Neuronal stem cell (in vitro differentiated cells): ENCODE data around the gene SSBP3.

Source experiments
- DNase-seq: peaks from one replicate; pipeline ENCODE4 v3.0.0-alpha.2; 2013; ENCODE audit warnings: low spot score
- H2AFZ ChIP-seq: one replicate; pipeline ENCODE4 v1.6.1; 2013; ENCODE audit warnings: mild to moderate bottlenecking, low read length, inconsistent platforms
- H2AK5ac ChIP-seq: 2 replicates; pipeline ENCODE4 v1.6.1; 2013; ENCODE audit warnings: low read depth, mild to moderate bottlenecking, inconsistent platforms, low read length, moderate library complexity, mixed read lengths
- H2BK120ac ChIP-seq: 2 replicates; pipeline ENCODE4 v1.6.1; 2013; ENCODE audit warnings: low read depth, mild to moderate bottlenecking, inconsistent platforms, low read length, moderate library complexity, mixed read lengths
- H2BK12ac ChIP-seq: one replicate; pipeline ENCODE4 v1.6.1; 2013; ENCODE audit warnings: low read length, inconsistent platforms
- H2BK15ac ChIP-seq: 2 replicates; pipeline ENCODE4 v1.6.1; 2013; ENCODE audit warnings: mild to moderate bottlenecking, low read length, inconsistent platforms, mixed read lengths
- H2BK5ac ChIP-seq: one replicate; pipeline ENCODE4 v1.6.1; 2013; ENCODE audit warnings: inconsistent platforms, mild to moderate bottlenecking, low read length, moderate library complexity
- H3K14ac ChIP-seq: one replicate; pipeline ENCODE4 v1.6.1; 2013; ENCODE audit warnings: low read length, inconsistent platforms
- H3K18ac ChIP-seq: 2 replicates; pipeline ENCODE4 v1.6.1; 2013; ENCODE audit warnings: low read length, inconsistent platforms
- H3K23ac ChIP-seq: 2 replicates; pipeline ENCODE4 v1.6.1; 2013; ENCODE audit warnings: low read depth, mild to moderate bottlenecking, mixed read lengths, low read length, inconsistent platforms; ENCODE audit not compliant: poor library complexity
- H3K27ac ChIP-seq: replicated peaks from 3 replicates; pipeline ENCODE4 v1.5.1; 2013; ENCODE audit warnings: low read length, inconsistent platforms
- H3K27me3 ChIP-seq, 3 experiments: 2 replicates each; pipeline ENCODE4 v1.6.1; 2013; ENCODE audit warnings: low read length in 3 of 3, mild to moderate bottlenecking in 2 of 3, inconsistent platforms in 1 of 3, low read depth in 1 of 3, mixed read lengths in 1 of 3, moderate library complexity in 1 of 3; ENCODE audit not compliant: control insufficient read depth in 3 of 3, insufficient read depth in 3 of 3
- H3K36me3 ChIP-seq, 2 donors: replicated peaks in 1 of 2; 2 replicates each; pipeline ENCODE4 v1.6.1; 2013; ENCODE audit warnings: low read length in 2 of 2; ENCODE audit not compliant: control insufficient read depth in 2 of 2, insufficient read depth in 2 of 2
- H3K4ac ChIP-seq: 2 replicates; pipeline ENCODE4 v1.6.1; 2013; ENCODE audit warnings: inconsistent platforms, mild to moderate bottlenecking, low read length, moderate library complexity
- H3K4me1 ChIP-seq, 2 donors: 1 replicate in 1 of 2; 2 replicates in 1 of 2; pipeline ENCODE4 v1.6.1; 2013; ENCODE audit warnings: low read length in 2 of 2, low read depth in 1 of 2; ENCODE audit not compliant: control insufficient read depth in 2 of 2, insufficient read depth in 1 of 2
- H3K4me2 ChIP-seq: one replicate; pipeline ENCODE4 v1.6.1; 2013; ENCODE audit warnings: mild to moderate bottlenecking, low read length, inconsistent platforms; ENCODE audit not compliant: insufficient read depth, poor library complexity, severe bottlenecking
- H3K4me3 ChIP-seq, 2 donors: 2 replicates each; pipeline ENCODE4 v1.5.1; 2013; ENCODE audit warnings: low read length in 2 of 2, mild to moderate bottlenecking in 2 of 2, inconsistent platforms in 1 of 2, moderate library complexity in 1 of 2
- H3K79me1 ChIP-seq: one replicate; pipeline ENCODE4 v1.6.1; 2013; ENCODE audit warnings: low read depth, mild to moderate bottlenecking, inconsistent platforms, low read length, moderate library complexity
- H3K9ac ChIP-seq: one replicate; pipeline ENCODE4 v1.6.1; 2013; ENCODE audit warnings: mild to moderate bottlenecking, low read depth, low read length, inconsistent platforms; ENCODE audit not compliant: poor library complexity
- H3K9me3 ChIP-seq, 2 donors: replicated peaks in 1 of 2; 2 replicates each; pipeline versions ENCODE3 to v1.6.1; 2013; ENCODE audit warnings: low read length in 2 of 2, mild to moderate bottlenecking in 2 of 2, inconsistent platforms in 1 of 2, low read depth in 1 of 2, mixed read lengths in 1 of 2, moderate library complexity in 1 of 2; ENCODE audit not compliant: control insufficient read depth in 2 of 2, insufficient read depth in 1 of 2
- H4K8ac ChIP-seq: one replicate; pipeline ENCODE4 v1.6.1; 2013; ENCODE audit warnings: low read depth, mild to moderate bottlenecking, inconsistent platforms, low read length, moderate library complexity
- H4K91ac ChIP-seq: one replicate; pipeline ENCODE4 v1.6.1; 2013; ENCODE audit warnings: low read length, low read depth, mild to moderate bottlenecking, inconsistent platforms; ENCODE audit not compliant: poor library complexity
- WGBS, 2 donors: extraction: QIAGEN DNeasy Blood & Tissue Kit; methylation state at CpG; one replicate each; pipeline ENCODE4 v1.1.7; 2013; ENCODE audit warnings: missing lambda C conversion rate in 2 of 2, mixed read lengths in 1 of 2; ENCODE audit not compliant: insufficient read length in 2 of 2, insufficient replicate concordance in 1 of 2; ENCODE audit errors: extremely low coverage in 2 of 2; 5-methylcytosine and 5-hydroxymethylcytosine counted together

Gene SSBP3

DNA sequence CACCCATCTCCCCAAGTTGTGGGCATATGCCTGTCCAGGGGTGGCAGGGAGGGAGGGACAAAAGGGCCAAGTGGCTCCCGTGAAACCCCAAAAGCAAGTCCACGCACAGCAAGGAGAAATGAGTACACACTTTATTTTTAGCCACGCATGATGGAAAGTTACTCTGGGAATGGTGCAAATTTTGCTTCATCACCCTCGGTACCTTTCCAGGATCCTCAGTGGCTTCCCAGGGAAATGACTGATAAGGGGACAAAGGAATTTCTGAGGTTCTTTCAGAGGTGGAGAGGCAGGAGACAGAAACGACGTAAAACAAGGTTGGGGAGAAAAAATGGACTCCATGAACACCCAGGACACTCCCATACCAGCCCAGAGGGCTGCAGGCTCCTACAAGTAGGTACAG, 65.8 kb downstream of the SSBP3 start:
- Histone ChIP-seq H2BK5ac (no peak overlapping the region), H3K9me3 (no peaks in the 10 kb centered on the region), H3K36me3 (peaks cover 0 to 82% of the 10 kb centered on the region in 2 donors), H3K27ac (no peak overlapping the region), H3K23ac (no peak overlapping the region), H2BK15ac (no peak overlapping the region), H3K18ac (no peak overlapping the region), H2BK12ac (no peak overlapping the region), H3K14ac (no peak overlapping the region), H2AFZ (no peak overlapping the region), H4K8ac (no peak overlapping the region), H3K4me3 (no peak overlapping the region), H3K4ac (no peak overlapping the region), H3K27me3 (no peaks in the 10 kb centered on the region), H2BK120ac (no peak overlapping the region), H3K4me1 (peaks cover 22 to 26% of the 10 kb centered on the region in 2 donors), H3K4me2 (no peak overlapping the region), H2AK5ac (no peak overlapping the region), H4K91ac (no peak overlapping the region), H3K79me1 (peaks cover 6% of the 10 kb centered on the region), H3K9ac (no peak overlapping the region)
- no CpG with 5 or more reads among the region's 6 CpGs for WGBS, 2 donors
- DNase-seq = no peak

DNA sequence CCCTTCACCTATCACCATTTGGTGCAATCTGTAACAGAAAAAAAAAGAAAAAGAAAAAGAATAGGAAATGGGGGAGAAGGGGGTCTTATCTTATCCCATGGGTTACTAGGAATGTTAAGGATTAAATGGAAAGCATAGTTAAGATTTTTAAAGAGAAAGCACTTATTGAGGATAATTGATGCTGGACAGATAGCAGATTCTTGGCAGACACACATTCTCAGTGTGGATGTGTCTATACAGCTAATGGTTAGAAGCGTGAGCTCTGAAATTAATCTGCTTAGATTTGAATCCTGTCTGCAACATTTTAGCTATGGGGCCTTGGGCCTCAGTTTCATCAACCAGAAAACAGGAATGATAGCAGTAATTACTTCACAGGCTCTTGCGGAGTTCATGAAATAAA, 67.1 kb downstream of the SSBP3 start:
- no peak for DNase-seq
- no peak overlapping the region for H3K9ac ChIP-seq
- no peak overlapping the region for H2AK5ac ChIP-seq
- peaks cover 0 to 80% of the 10 kb centered on the region in 2 donors for H3K36me3 ChIP-seq
- H3K14ac ChIP-seq = no peak overlapping the region
- H2BK12ac ChIP-seq = no peak overlapping the region
- peaks cover 29 to 35% of the 10 kb centered on the region in 2 donors for H3K4me1 ChIP-seq
- H3K27me3 ChIP-seq = no peaks in the 10 kb centered on the region
- no peak overlapping the region for H3K4me2 ChIP-seq
- no peaks in the 10 kb centered on the region for H3K9me3 ChIP-seq
- no peak overlapping the region for H2BK120ac ChIP-seq
- H3K79me1 ChIP-seq = peaks cover 6% of the 10 kb centered on the region
- H2BK5ac ChIP-seq = no peak overlapping the region
- no peak overlapping the region for H3K27ac ChIP-seq
- no peak overlapping the region for H3K18ac ChIP-seq
- no peak overlapping the region for H2BK15ac ChIP-seq
- H2AFZ ChIP-seq = no peak overlapping the region
- H4K91ac ChIP-seq = no peak overlapping the region
- H3K23ac ChIP-seq = no peak overlapping the region
- no peak overlapping the region for H3K4me3 ChIP-seq
- H4K8ac ChIP-seq = no peak overlapping the region
- WGBS, 2 donors = no CpG with 5 or more reads among the region's 2 CpGs
- H3K4ac ChIP-seq = no peak overlapping the region

DNA sequence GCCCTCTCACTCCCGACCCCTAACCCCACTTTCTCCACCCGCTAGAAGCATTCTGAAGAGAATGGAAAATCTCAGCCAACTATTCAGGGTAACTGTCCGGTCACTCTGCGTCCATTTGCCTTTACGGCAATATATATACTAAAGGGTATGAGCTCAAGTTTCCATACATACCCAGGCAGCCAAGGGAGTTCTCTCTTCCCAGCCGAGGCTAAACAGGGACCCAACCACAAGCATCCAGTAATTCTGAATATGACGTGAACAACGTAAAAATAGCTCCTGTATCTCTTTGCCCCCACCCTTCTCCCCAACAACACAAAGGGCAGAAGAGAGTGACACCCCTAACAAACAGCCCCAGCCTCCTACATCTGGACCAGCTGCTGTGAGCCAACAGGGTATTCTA, 67.7 kb downstream of the SSBP3 start:
- Histone ChIP-seq H3K27me3 (no peaks in the 10 kb centered on the region), H3K23ac (no peak overlapping the region), H3K18ac (no peak overlapping the region), H2BK12ac (no peak overlapping the region), H3K79me1 (peaks cover 6% of the 10 kb centered on the region), H2BK5ac (no peak overlapping the region), H3K4ac (no peak overlapping the region), H2AFZ (no peak overlapping the region), H3K14ac (no peak overlapping the region), H3K36me3 (peaks cover 0 to 77% of the 10 kb centered on the region in 2 donors), H3K27ac (no peak overlapping the region), H4K8ac (no peak overlapping the region), H4K91ac (no peak overlapping the region), H2BK120ac (no peak overlapping the region), H3K9ac (no peak overlapping the region), H2BK15ac (no peak overlapping the region), H3K9me3 (no peaks in the 10 kb centered on the region), H2AK5ac (no peak overlapping the region), H3K4me2 (no peak overlapping the region), H3K4me1 (peaks cover 29 to 35% of the 10 kb centered on the region in 2 donors), H3K4me3 (no peak overlapping the region)
- WGBS, 2 donors = no CpG with 5 or more reads among the region's 8 CpGs
- no peak for DNase-seq

DNA sequence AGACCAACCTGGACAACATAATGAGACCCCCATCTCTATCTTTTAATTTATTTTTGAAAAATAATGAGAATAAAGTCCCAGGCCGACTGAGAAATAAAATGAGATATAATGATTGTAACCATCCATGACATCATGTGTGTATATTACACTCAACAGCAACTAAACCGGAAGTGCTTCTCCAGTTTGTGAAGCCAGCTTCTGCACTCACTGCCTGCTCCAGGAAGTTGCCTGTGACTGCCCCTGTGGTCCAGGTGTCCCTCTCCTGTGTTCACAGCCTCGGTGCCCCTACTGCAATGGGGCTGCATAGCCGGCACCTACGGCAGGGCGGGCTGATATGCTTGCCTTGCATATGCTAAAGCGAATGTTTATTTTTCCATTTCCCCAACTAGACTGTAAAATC, 68.3 kb downstream of the SSBP3 start:
- WGBS, 2 donors = no CpG with 5 or more reads among the region's 7 CpGs
- no peak overlapping the region for H2BK5ac ChIP-seq
- no peak overlapping the region for H3K4ac ChIP-seq
- no peaks in the 10 kb centered on the region for H3K27me3 ChIP-seq
- H3K4me3 ChIP-seq = no peak overlapping the region
- H2AFZ ChIP-seq = no peak overlapping the region
- H2BK12ac ChIP-seq = no peak overlapping the region
- peaks cover 0 to 77% of the 10 kb centered on the region in 2 donors for H3K36me3 ChIP-seq
- no peak overlapping the region for H3K27ac ChIP-seq
- no peak overlapping the region for H2AK5ac ChIP-seq
- peak overlapping the region; percentile 45 for H3K18ac ChIP-seq
- H3K14ac ChIP-seq = no peak overlapping the region
- peaks cover 33 to 37% of the 10 kb centered on the region in 2 donors for H3K4me1 ChIP-seq
- H4K91ac ChIP-seq = peak overlapping the region; percentile 64
- H4K8ac ChIP-seq = no peak overlapping the region
- no peak overlapping the region for H2BK15ac ChIP-seq
- peaks cover 6% of the 10 kb centered on the region for H3K79me1 ChIP-seq
- no peak overlapping the region for H3K23ac ChIP-seq
- no peak for DNase-seq
- no peak overlapping the region for H3K9ac ChIP-seq
- no peaks in the 10 kb centered on the region for H3K9me3 ChIP-seq
- H2BK120ac ChIP-seq = no peak overlapping the region
- no peak overlapping the region for H3K4me2 ChIP-seq
